ENCODE data around the gene ATP1A1.

DNA sequence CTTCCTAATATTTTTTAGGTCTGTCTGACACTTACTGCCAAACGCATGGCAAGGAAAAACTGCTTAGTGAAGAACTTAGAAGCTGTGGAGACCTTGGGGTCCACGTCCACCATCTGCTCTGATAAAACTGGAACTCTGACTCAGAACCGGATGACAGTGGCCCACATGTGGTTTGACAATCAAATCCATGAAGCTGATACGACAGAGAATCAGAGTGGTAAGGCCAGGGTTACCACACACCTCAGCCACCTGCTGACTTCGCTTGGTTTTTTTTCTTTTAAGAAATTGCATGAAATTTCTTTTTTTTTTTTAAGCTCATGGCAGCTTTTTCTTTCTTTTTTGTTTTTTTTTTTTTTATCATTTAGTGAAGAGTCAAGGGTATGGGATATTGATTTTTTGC lies 17.2 kb downstream of the ATP1A1 start:
- TF ChIP-seq, protein P1, sequence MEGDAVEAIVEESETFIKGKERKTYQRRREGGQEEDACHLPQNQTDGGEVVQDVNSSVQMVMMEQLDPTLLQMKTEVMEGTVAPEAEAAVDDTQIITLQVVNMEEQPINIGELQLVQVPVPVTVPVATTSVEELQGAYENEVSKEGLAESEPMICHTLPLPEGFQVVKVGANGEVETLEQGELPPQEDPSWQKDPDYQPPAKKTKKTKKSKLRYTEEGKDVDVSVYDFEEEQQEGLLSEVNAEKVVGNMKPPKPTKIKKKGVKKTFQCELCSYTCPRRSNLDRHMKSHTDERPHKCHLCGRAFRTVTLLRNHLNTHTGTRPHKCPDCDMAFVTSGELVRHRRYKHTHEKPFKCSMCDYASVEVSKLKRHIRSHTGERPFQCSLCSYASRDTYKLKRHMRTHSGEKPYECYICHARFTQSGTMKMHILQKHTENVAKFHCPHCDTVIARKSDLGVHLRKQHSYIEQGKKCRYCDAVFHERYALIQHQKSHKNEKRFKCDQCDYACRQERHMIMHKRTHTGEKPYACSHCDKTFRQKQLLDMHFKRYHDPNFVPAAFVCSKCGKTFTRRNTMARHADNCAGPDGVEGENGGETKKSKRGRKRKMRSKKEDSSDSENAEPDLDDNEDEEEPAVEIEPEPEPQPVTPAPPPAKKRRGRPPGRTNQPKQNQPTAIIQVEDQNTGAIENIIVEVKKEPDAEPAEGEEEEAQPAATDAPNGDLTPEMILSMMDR (IDR thresholded peaks at IDR 0.05; ENCODE audit: low read length), result no peak
- TF ChIP-seq EZH2 (optimal IDR thresholded peaks at IDR 0.05; ENCODE audit: low read depth, low read length), result no peak

Measured in MM.1S (cell line).